GM21529 (cell line): ENCODE results near the gene TBPL2.
"Not testable (repeated sequence)": the region's sequence is repeated elsewhere in the genome, so short reads cannot be mapped to it uniquely, and the experiment has no call there.

Experiments
- ATAC-seq: cut with Tn5 transposase; IDR thresholded peaks from one replicate; pipeline ENCODE4 v1.9.1; 2021; ENCODE audit not compliant: unreplicated experiment

Gene TBPL2

GRCh38 chr14:55440385-55440784 is at the start of gene TBPL2:
Gene TBPL2 (minus strand): TSS chr14:55440616. CDS start chr14:55440449, 167 bp downstream.
- ATAC-seq = no peak

GRCh38 chr14:55488204-55488603 is 47.8 kb upstream of the TBPL2 start:
- no peak for ATAC-seq

DNA sequence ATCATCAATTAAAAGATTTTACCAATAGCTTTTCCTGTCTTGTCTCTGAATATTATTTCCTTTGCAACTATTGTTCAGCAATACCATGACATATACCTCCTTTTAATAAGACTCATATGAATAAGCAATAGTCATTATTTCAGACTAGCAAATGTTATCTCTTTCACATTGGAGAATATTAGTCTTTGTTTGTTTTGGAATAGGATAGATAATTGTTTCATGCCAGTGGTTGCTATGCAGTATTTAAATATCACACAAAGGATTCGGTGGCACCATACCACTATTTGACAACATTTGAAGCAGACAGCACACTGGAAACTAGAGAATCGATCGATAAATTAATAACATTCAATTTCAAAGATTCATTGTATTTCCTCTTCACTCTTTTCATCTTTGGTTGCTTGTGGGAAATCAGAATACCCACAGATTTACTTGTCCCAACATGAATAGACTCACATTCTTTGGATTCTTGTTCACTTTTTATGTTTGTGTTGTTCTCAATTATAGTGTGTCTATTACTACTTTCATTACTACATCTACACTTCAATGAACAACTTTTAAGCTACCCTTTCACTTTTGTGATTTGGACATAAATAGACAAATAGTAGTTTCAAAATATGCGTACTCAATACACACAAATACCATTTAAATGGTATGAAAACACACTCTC is 42.7 kb upstream of the TBPL2 start:
- ATAC-seq = no peak

GRCh38 chr14:55481769-55482168 is 41.4 kb upstream of the TBPL2 start:
- no peak for ATAC-seq

DNA sequence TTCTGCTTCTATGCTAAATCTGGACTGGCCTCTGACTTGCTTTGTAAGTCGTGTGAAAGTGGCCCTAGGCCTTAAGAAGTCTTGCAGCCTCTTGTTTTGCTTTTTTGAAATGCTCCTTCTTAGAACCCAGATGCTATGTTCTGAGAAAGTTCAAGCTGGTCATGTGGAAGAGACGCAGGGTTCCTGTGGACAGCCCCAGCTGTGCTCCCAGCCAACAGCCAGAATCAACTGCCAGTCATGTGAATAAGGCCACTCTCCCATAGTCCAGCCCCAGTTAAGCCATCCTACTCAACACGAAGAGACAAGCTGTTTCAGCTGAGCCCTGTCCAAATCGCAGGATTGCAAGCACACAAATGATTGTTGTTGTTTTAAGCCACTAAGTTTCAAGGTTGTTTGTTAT is 37.3 kb upstream of the TBPL2 start:
- ATAC-seq = no peak

DNA sequence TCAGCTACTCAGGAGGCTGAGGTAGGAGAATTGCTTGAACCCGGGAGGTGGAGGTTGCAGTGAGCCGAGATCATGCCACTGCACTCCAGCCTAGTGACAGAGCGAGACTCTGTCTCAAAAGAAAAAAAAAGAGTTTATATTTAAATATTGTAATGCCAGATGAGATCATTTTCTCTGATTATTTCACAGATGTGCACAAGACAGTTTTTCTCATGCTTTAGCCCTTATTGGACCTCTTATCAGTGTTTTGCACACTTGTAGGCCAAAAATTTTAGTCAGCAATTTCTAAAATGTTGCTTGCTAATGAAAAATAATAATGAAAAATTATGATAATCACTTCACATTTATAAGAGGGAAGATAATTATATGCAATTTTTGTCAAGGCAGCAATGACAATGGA is 36.0 kb upstream of the TBPL2 start:
- ATAC-seq = not testable (repeated sequence)

- ATAC-seq = no peak
Measured at GRCh38 chr14:55473786-55474185, 33.4 kb upstream of the TBPL2 start.

DNA sequence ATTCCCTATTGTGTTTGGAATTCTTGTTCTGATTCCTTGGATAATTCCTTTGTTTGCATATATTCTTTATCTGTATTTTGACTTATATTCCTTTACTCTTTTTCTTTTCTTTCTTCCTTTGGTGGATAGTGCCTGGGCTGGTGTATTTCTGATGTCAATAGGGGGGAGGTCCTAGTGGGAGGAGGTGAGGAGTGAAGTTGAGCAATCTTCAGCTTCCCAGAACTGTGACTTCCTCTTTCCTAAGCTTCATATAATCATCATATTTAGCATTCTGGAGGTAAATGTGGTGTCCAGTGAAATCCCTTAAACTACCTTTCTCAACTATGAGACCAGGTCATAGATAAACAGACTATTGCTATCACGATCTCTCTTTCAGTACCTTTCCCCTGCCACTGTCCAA is 29.6 kb upstream of the TBPL2 start:
- no peak for ATAC-seq

DNA sequence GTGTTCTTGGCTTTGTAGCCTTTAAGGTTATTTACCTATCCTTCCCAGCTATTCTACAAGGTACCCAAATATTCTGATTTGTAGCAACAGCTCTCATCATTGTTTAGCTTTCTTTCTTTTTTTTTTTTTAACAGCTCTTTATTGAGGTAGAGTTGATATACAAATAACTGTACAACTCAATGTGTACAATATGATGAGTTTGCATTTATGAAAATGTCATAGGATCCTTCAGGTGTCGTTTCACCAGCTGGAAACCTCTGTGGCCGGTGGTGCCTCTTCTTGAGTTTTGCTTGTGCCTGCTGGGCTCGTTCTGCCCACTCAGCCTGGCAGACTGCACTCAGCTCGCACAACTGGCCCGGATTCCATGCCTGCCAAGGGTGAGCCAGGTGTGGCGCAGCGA is 26.9 kb upstream of the TBPL2 start:
- no peak for ATAC-seq

DNA sequence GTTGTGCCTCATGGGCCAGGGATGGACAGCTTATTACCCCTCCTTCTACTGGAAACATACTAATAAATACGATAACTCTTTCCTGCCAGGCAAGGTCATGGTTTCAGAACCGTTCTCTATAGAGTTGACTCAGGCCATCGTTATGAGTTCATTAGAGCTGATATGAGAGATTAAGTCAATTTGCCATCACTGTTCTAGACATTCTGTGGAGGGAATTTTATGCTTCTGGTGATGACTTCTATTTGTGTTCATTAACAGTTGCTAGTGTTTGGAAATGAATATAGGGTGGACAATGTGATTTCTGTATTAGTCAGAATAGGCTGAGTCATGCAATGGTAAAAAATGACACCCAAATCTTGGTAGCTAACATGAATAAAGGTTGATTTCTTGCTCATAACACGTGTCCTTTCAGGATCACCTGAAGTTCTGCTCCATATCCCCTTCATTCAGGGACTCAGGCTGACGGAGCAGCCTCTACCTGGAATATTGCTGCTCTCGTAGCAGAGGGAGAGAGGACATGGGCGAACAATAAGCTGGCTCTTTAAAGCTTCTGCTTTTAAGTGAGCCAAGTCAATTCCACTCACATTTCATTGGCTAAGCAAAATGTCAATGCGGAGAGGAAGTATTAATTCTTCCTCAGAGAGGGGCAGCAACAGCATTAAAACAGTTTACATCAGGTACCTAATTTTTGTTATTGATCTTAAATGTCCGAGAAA is 18.5 kb upstream of the TBPL2 start:
- peak; percentile 74 for ATAC-seq

DNA sequence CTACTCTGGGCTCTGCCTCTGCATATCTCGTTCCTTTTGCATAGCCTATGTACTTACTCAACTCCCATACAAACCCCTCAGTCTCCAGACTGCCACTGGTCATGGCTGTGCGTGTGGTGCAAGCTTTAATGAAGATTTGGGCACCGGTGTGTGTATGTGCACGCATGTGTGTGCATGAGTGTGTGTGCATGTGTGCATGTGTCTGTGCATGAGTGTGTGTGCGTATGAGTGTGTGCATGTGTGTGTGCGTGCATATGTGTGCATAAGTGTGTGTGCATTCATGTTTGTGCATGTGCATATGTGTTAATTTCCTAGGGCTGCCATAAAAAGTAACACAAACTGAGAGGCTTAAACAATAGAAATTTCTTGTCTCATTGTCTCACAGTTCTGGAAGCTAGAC is 17.1 kb upstream of the TBPL2 start:
- ATAC-seq = no peak

GRCh38 chr14:55456411-55456810 is 16.0 kb upstream of the TBPL2 start:
- ATAC-seq = not testable (repeated sequence)

- no peak for ATAC-seq
Measured at GRCh38 chr14:55454264-55455002, 14.0 kb upstream of the TBPL2 start.

GRCh38 chr14:55451950-55452349 is 11.5 kb upstream of the TBPL2 start:
- ATAC-seq = no peak

GRCh38 chr14:55451398-55451797 is 11.0 kb upstream of the TBPL2 start:
- no peak for ATAC-seq

DNA sequence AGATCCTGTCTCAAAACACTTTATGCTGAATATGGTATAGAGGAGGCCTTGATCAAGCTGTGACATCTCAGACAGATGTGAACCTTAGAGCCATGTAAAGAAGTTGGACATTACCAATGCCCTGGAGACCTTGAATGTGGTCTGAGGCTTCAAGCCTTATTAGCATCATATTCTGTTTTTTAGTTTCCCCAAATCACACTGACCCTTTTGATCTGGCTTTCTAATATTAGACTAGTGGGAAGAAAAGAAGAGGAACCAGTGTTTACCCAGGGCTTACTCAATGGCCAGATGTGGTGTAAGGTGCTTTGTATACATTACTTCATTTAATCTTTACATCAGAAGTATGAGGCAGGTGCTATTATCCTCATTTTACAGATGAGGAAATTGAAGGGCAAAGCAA is 10.6 kb upstream of the TBPL2 start:
- ATAC-seq = no peak

DNA sequence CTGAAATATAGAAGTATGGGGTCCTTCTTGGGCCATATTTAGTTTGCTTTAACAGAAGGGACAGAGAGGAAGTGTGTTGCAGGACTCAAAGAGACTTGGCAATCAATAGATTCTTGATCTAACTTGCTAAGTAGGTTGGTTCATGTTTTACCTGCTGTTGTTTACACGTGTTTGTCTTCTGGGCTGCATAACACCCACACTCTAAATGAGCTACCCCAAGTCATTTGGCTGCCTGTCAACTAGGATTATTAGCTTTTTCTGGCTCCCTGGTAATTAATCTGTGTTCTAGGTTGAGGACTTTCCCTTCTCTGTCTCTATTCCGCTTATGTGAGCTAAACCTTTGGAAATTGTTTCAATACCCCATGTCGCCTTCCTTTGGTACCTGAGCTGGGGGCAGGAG is 10.1 kb upstream of the TBPL2 start:
- ATAC-seq = no peak

- no peak for ATAC-seq
Measured at GRCh38 chr14:55450124-55450523, 9.7 kb upstream of the TBPL2 start.

GRCh38 chr14:55449116-55449515 is 8.7 kb upstream of the TBPL2 start:
- no peak for ATAC-seq

- ATAC-seq = no peak
Measured at GRCh38 chr14:55448141-55448614, 7.8 kb upstream of the TBPL2 start.

GRCh38 chr14:55446833-55447232 is 6.4 kb upstream of the TBPL2 start:
- no peak for ATAC-seq
